Ramos (cell line): ENCODE results near the gene C14orf93.

Experiments used
- in situ Hi-C: fragments of 300-500 bp; cut with MboI; formaldehyde crosslinking; loops from one replicate; pipeline ENCODE4 v1.14.3; 2022; ENCODE audit warnings: low sequenced_read_pairs; ENCODE audit not compliant: unreplicated experiment

The C14orf93 gene

GRCh38 chr14:22997676-22998323, 12.1 kb downstream of the C14orf93 start:
- in situ Hi-C loops: no loop called here

DNA sequence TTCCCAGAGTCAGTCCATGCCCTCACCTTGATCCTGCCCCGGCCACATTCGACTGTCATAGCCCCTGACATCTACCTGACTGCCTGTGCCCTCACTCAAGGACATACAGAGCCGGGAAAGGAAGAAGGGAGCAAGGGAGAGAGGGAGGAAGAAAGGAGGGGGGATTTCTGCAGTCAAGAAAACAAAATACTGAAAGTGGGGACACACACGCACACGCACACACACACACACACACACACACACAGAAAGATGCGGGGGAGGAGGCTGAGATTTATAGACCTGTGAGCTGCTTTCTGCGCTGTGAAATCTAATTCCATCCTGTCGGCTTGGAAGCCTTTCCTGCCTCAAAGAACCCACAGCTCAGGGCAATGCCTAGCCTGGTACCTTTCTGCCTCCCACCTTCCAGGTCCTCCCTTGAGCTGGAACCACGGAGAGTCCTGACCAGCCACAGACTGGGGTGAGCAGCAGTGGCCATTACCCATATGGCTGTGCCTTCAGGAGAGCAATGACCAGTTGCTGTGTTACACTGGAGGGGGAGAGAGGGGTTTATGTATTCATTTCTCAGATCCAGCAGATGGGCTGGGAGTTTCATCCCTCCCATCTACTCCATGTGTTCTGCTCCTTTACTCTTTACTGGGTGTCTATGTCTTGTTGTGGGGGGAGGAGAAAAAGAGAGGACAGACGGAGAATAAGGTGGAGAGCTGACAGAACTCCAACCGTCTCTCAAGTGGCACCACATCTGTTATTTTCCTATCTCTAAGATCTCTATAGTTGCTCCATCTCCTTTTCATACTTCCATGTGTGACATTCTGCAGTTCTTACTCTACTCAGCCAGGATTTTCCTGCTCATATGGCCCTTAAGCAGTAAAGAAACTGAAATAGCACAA, 12.9 kb downstream of the C14orf93 start:
- in situ Hi-C loops: no loop called here

- in situ Hi-C loops: no loop called here
Measured at GRCh38 chr14:22995889-22996625, 13.9 kb downstream of the C14orf93 start.

GRCh38 chr14:22994762-22995275, 15.1 kb downstream of the C14orf93 start:
- in situ Hi-C loops: no loop called here

GRCh38 chr14:22993517-22993916, 16.4 kb downstream of the C14orf93 start:
- in situ Hi-C loops: no loop called here

GRCh38 chr14:22991852-22992251, 18.1 kb downstream of the C14orf93 start:
- in situ Hi-C loops: no loop called here

DNA sequence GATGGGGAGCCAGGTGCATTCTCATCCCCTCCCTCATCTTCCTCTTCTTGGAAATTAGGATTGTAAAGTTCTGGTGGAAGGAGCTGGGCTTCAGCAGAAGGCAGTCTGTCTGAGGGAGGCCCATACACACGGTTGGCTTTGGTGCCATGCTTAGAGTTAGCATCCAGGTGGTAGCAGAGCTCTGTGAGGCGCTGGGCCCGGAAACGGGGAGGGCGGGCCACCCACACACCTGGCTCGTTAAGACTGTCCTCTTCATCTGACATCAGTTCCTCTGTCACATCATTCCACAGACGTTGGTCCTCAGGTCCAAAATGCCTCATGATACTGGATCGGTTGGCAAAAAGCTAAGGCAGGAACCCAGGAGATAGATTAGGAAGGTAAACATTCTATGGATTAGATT, 22.7 kb downstream of the C14orf93 start:
- in situ Hi-C loops: loop anchor here (5.0 kb wide), 1 partner anchor 65 kb away; no protein-coding TSS in a partner anchor

DNA sequence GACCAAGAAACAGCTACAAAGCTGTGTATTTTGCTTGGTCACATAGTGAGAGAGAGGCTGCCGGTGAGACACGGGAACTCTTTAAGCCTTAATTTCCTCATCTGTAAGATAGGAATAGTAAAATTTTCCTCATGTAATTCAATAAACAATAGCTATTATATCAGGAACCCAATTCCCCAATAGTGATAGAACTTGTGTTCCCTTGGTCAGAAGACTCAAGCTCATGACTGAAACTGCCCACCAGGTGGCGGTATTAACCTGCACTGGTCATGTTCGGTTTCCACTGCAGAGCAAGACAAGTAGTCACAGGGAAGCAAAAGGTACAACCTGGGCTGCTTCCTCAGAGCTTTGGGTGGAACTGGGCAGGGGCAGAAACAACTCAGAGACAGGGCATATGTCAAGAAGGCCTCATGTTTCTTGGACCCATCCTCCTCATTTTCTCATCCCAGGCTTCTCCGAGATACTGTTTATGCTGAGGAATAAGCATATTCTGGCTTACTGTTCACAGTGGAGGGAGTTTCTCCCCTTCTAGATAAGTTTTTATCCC, 23.4 kb downstream of the C14orf93 start:
- in situ Hi-C loops: loop anchor here (5.0 kb wide), 1 partner anchor 66 kb away; no protein-coding TSS in a partner anchor

- in situ Hi-C loops: loop anchor here (5.0 kb wide), 1 partner anchor 66 kb away; no protein-coding TSS in a partner anchor
Measured at GRCh38 chr14:22985894-22986507, 23.9 kb downstream of the C14orf93 start.

- in situ Hi-C loops: loop anchor here (5.0 kb wide), 1 partner anchor 67 kb away; no protein-coding TSS in a partner anchor
Measured at GRCh38 chr14:22984959-22985658, 24.8 kb downstream of the C14orf93 start.

DNA sequence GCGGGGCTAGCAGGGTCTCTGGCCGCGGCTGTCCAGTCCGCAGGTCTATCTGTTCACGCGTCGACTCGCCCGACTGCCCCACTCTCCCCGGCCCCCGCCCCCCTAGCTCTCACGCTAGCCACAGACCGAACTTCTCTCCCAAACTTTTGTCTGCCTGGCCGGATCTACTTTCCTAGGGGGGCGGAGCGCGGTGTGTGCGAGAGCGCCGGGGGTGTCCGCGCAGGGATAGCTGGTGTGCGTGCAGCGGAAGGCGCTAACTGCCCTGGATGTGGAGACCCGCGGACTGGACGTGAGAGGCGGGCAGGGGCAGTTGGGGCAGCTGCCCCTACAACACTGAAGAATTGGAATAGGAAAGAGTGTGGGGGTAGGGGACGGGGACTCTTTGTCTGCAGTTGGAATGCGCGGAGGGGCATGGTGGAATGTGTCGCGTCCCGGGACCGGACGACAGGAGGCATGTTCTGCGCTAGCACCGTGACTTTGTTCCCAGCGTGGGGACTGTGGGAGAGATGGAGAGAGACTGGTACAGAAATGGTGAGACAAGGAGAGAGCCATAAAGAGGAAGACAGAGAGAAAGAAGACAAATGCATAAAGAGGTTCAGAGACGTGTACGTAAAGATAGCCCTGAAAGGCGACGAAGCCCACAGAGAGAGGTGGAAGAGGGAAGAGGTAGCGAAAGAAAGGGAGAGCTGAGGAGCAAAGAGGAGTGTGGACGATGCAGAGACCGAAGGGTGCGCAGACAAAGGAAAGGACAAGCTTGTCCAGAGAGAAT, 27.3 kb downstream of the C14orf93 start, which contains the start of gene AJUBA:
AJUBA (minus strand) TSS at position 75 of the 769 bp plus-strand sequence. CDS start 285 bp downstream, outside the sequence.
- in situ Hi-C loops: no loop called here

DNA sequence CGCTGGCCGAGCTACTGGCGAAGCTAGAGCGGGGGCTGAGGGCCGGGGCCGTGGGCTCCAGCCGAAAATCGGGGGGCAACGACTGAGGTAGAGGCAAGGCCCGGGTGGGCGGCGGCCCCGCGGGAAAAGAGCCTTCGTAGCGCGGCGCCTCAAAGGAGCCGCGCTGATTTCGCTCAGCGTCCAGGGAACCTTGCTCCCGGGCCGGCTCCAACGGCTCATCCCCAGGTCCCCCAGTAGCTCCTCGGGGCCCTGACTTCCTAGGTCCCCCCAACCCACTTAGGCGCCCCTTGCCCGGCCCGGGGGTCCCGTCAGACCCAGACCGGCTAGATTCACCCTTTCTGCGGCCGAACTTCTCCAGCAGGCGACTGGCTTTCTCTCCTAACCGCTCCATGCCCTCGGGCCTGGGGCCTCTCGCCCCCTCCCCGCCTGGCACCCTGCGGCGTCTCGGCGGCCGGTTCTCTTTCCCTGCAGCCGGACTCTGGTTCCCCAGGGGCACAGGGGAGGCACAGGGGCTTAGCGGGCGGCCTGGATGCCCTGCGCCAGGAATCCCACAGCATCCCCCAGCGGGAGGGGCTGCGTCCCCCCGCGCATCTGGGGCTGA, 28.0 kb downstream of the C14orf93 start:
- in situ Hi-C loops: no loop called here

DNA sequence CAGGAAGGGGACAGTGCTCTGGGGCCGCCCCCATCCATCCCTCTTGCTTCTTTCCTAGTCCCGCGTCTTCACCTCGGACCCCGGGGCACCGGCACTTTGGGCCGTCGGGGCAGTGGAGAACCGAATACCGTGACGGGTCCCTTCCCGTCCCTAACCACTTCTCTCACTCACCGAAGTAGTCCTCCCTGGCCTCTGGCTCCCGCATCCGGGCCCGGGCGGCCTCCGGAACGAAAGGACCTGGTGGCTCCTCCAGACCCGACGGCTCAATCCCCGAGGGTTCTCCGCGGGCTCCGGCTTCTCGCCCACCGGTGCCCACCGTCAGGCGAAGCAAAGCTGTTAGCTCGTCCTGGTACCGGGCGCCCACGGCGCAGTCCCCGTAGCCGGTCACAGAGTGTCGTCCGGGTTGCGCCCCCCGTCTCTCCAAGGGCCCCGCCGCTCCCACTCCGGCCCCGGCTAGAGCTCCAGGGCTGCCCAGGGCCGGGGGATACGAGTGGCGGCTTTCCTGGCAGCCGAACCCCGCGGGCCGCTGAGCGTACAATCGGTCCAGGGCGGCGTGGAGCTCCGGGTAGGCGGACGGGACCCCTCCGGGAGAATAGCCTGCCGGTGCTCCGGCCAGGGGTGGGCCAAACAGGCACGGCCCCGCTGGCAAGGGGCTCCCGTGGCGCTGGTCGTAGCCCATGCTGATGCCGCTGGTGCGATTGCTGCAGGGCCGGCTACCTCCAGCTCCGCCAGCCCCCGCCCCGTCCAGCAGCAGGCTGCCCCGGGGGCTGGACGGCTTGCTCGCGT, 28.7 kb downstream of the C14orf93 start:
- in situ Hi-C loops: no loop called here

DNA sequence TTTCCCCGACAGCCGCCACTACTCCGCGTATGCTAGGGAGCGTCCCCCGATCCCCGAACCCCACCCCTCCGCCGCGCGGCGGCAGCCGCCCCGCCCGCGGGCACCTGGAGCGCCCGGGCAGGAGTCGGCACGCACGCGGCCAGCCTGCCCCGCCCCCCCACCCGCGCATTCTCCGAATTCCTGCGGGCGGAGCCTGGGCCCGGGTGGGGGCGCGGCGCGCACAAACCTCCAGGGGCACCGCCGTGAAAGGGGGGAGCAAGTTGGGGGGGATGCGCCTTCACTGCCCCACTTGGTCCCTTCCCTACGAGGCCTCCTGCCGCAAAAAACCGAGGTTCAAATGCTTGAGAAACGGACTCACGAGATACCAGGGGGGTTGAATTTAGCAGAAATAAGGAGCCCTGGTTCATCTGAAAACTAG, 29.3 kb downstream of the C14orf93 start:
- in situ Hi-C loops: no loop called here

GRCh38 chr14:22979748-22980392, 30.1 kb downstream of the C14orf93 start:
- in situ Hi-C loops: loop anchor here (10.0 kb wide), 1 partner anchor 595 kb away; no protein-coding TSS in a partner anchor

DNA sequence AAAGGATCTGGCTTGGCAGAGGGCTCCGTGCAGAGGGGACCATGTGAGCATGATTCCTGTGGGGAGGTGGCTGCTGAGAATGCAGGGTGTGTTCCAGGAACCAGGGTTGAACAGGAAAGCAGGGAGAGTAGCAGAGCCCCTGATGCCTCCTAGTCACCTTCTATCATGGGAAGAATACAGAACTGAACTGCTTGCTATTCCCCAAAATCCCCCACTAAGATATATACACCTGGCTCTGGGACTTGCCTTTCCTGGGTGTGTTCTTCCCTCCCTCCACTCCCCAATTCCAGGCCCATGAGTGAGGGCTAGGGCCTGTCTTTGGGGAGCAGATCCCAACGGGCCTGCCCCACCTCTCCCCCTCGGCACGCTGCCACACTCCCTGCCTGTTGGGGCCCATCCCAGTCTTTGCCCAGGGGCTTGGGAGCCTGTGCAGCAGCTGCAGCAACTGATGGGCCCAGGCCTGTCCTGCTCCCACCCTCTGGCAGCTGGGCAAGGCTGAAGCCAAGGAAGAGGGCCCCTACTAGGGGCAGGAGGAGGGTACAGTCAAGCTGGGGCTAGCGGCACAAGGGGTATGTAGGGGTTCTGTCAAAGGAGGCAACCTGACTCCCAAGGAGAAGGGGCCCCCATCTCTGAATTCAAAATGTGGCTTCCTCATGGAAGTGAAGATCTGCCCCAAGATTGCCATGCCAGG, 30.8 kb downstream of the C14orf93 start:
- in situ Hi-C loops: loop anchor here (10.0 kb wide), 1 partner anchor 594 kb away; no protein-coding TSS in a partner anchor
